Muscle of arm (tissue), 12 donors: ENCODE measurements around the gene TMEM143. TPM values are rescaled to one million over a fixed set of nuclear protein-coding genes. Genes with fewer than 3 reads are reported as not detected.

ENCODE experiments used
- DNase-seq: peaks from one replicate; pipeline ENCODE4 v3.0.0-alpha.2; 2013
- polyA plus RNA-seq, 12 donors: library from polyadenylated mRNA; unstranded; fragments of 120-200 nt; gene quantifications; one replicate each; pipeline ENCODE4 v1.2.1, GENCODE V29; 2013; ENCODE audit not compliant: insufficient read length in 12 of 12

Gene TMEM143
- polyA plus RNA-seq, 12 donors = 9.2 to 21.5 (median 17.1) TPM; not detected in 1

GRCh38 chr19:48361912-48362311 is 1.8 kb downstream of the TMEM143 start:
- DNase-seq = no peak

DNA sequence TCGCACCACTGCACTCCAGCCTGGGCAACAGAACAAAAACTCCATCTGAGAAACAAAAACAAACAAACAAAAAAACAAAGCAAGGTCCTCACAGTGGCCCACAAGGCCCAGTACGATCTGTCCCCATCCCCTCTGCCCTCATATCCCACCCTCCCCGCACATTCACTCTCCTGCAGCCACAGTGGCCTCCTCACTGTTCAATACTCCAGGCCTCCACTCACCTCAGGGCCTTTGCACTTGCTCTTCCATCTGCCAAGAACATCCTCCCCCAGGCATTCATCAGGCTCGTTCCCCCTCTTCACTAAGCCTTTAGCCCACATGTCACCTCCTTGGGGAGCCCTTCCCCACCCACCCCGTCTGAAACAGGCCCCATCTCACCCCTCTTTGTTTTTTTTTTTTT is 4.6 kb downstream of the TMEM143 start:
- no peak for DNase-seq

- DNase-seq = no peak
Observed at GRCh38 chr19:48355365-48355954, 8.3 kb downstream of the TMEM143 start.

- no peak for DNase-seq
Observed at GRCh38 chr19:48354332-48354992, 9.3 kb downstream of the TMEM143 start.

DNA sequence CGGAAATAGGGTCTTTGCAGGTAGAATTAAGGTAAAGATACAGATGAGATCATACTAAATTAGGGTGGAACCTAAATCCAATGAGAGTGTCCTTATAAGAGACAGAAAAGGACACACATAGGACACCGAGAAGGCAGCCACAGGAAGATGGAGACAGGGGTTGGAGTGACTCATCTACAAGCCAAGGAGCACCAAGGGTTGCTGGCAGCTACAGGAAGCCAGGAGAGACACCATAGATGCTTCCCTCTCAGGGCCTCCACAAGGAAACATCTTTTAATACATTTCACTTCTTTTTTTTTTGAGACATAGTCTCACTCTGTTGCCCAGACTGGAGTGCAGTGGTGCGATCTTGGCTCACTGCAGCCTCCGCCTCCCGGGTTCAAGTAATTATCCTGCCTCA is 10.1 kb downstream of the TMEM143 start:
- DNase-seq = no peak

DNA sequence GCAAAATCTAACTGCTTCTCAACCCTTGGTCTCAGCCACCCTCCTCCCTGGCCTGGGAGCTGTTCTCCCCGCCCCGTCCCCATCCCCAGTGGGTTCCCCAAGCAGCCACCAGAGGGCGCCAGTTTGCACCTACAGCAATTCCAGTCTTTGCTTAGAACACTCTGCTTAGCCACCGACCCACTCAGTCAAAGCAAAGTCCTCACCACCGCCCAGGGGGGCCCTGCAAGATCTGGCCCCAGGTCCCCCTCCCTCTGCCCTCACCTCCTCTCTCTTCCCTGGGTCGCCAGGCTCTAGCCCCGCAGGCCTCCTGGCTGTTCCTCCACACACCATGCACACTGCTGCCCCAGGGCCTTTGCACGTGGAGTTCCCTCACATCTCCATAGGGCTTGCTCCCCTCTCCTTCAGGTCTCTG is 12.4 kb downstream of the TMEM143 start:
- DNase-seq = peak; percentile 52

DNA sequence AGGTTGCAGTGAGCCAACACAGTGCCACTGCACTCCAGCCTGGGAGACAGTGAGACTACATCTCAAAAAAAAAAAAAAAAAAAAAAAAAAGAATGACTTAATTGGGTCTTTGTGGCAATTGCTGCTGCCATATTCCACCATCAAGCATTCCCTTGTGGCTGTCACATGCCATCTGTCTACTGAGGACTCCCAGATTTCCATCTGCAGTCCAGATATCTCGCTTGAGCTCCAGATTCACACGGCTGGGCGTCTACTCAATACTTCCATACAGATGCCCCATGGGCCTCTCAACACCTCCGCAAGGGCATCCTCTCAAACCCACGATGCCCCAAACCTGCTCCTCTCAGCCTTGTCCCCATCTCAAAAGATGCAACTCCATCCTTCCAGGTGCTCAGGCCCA is 12.9 kb downstream of the TMEM143 start:
- DNase-seq = no peak

- DNase-seq = no peak
Observed at GRCh38 chr19:48348737-48349136, 15.0 kb downstream of the TMEM143 start.

DNA sequence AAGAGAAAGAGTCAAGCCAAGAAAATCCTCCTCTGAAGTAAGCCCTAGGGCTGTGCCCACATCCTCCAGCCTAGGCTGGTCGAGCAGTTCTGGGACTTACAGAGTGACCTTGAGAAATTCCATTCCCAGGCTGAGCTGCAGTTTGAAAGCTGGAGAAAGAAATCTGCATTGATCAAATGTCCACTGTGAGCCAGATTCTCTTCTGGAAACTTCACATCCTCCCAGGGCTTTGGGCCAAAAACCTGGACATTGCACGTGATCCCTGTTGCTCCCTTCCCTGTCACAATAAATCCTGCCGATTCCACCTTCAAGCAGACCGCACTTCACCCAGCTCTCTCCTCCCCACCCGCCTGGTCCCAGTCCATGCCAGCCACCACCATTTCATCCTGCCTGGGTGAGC is 15.7 kb downstream of the TMEM143 start:
- no peak for DNase-seq

DNA sequence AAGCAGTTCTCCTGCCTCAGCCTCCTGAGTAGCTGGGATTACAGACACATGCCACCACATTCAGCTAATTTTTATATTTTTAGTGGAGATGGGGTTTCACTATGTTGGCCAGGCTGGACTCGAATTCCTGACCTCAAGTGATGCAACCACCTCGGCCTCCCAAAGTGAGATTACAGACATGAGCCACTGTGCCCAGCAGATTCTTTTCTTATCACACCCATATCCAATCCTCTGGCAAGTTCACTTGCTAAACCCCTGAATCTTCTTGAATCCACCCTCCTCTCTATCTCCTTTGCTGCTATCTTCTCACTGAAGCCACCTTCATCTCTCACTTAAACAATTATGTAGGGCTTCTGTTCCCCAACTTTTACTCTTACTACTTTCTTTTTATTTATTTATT is 17.5 kb downstream of the TMEM143 start:
- no peak for DNase-seq

GRCh38 chr19:48344892-48345291 is 18.8 kb downstream of the TMEM143 start:
- DNase-seq = no peak

- no peak for DNase-seq
Observed at GRCh38 chr19:48342841-48343540, 20.7 kb downstream of the TMEM143 start.

DNA sequence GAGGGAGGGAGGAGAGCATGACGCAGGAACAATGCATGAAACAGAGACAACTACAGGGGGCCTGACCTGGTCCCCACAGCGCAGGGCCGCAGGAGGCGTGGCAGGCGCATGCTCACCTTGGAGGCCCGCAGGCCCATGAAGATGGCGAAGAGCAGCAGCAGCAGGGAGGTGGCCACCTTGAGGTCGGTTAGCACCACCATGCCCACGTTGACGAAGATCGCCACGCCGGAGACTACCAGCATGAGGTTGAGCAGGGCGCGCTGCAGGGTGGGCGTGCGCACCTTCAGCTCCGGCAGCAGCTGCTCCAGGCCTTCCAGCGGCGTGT is 21.4 kb downstream of the TMEM143 start:
- DNase-seq = no peak

- DNase-seq = no peak
Observed at GRCh38 chr19:48341515-48342413, 22.0 kb downstream of the TMEM143 start.

GRCh38 chr19:48340995-48341394 is 22.7 kb downstream of the TMEM143 start:
- DNase-seq = no peak

DNA sequence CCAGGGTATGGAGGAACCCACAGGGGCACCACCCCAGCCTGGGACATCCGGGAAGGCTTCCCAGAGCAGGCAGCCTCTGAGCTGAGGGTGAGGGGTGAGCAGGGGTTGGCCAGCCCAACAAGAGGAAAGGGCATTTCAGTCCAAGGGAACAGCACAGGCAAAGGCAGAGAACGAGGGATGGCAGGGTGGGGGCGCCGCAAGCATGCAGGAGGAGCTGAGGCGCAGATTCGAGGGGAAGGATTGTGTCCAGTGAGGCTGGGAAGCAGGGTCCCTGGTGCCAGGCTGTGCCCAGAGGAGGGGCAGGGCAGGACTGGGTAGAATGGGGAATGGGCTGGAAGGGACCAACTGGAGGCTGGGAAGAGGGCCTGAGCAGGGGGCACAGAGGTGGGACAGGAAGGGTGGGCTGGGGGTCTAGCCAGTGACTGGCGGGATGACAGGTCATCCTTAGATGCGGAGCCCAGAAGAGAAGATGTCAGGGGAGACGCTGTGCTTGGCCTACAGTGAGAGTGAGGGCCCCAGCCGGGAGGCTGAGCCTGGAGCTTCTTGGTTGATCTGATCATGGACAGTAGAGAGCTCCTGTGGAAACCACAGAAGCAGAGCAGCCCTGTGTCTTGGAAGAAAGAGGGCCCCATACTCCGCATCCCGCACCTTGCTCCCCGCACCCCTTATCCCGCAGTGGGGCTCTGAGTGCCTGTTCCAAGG is 24.8 kb downstream of the TMEM143 start:
- DNase-seq = no peak

GRCh38 chr19:48338253-48338755 is 25.4 kb downstream of the TMEM143 start:
- no peak for DNase-seq

- peak; percentile 88 for DNase-seq
Observed at GRCh38 chr19:48333467-48334384, 30.0 kb downstream of the TMEM143 start.

DNA sequence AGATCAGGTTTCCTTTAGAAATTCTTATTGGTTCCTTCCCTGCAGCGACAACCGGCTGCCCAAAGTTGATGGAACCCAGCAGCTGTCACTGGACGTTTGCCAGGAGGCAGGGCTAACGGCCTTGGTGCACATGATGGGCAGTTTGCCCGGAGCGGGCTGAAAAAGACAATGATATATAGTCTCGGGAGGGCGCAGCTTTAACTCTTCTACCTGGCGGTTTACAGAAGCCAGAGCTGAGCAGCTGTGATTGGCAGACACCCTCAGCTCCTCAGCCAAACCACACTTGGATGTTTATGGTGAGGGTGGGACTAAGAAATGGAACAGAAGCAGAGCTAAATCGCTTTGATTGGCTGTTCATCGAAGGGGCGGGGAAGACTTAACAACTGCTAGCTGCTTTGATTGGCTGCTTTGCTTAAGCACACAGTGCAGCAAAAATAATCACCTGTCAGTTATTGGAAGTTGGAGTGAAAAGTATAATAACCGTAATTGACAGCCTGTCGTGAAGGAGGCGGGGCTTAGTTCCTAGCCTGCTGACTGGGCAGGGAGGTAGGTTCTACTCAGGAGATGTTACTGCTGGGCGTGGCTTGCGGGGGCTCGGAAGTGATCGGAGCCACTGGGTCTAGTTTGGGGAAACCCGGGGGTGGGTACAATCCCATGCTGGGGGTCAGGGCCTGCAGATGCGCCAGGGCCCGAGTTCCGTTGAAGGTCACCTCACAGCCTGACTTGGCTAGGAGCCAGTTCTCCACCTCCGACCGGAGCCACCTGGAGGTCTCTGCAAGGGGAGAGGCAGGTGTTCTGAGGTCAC is 30.9 kb downstream of the TMEM143 start:
- DNase-seq = peak; percentile 95

DNA sequence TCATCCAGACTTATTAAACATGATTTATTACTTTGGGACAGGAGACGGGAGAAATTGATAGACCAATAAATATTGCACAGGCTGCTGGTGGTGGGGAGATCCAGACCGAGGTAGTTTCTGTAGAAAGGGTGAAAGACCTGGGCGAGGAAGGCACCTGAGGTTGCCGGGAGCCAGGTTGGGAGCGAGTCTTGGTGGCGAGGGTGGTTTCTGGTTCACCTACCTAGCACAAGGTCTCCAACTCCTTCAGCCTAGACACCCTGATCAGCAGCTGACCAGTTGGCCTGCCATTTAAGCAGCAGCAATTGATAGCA is 31.4 kb downstream of the TMEM143 start:
- DNase-seq = no peak
